GM12878 (cell line): ENCODE results near the gene PCK1. TPM values are rescaled to one million over a fixed set of nuclear protein-coding genes. Genes with fewer than 3 reads are reported as not detected.

Experiments used
- ATAC-seq: fragments of 200-7000 bp; cut with Tn5 transposase; 3 replicates; pipeline ENCODE4 v1.9.1; 2020; ENCODE audit warnings: mild to moderate bottlenecking, moderate library complexity
- BruUV-seq: library from RNA; stranded (reverse); fragments of 400-500 nt; replicated peaks from 2 replicates; lab custom pipeline; 2021; lab: Mats Ljungman, UMichigan
- CTCF ChIA-PET: fragments of 300-600 bp; sonication (Branson Sonifier 250); formaldehyde crosslinking; extraction: SDS; loops from one replicate; lab custom pipeline; 2021; ENCODE audit warnings: inconsistent platforms; lab: Yijun Ruan, JAX
- POLR2A ChIA-PET: fragments of 350-600 bp; formaldehyde crosslinking; extraction: SDS; loops from one replicate; lab custom pipeline; 2021; ENCODE audit warnings: inconsistent platforms; lab: Charles Lee
- RAD21 ChIA-PET: fragments of 300-600 bp; sonication (Branson Sonifier 250); formaldehyde crosslinking; loops from one replicate; lab custom pipeline; 2023; ENCODE audit warnings: antibody characterized with exemption; ENCODE audit not compliant: unreplicated experiment; lab: Charles Lee
- SMC1A ChIA-PET: fragments of 300-600 bp; sonication (Branson Sonifier 250); formaldehyde crosslinking; loops from one replicate; lab custom pipeline; 2023; ENCODE audit not compliant: unreplicated experiment, uncharacterized antibody; lab: Charles Lee
- DNase-seq: peaks from one replicate; pipeline ENCODE4 v3.0.0-alpha.2; 2011; ENCODE audit warnings: low read depth, low spot score
- FAIRE-seq: peaks from 3 replicates; lab custom pipeline; 2011; peaks lifted over from hg19 to GRCh38; lab: Jason Lieb, UNC
- H2AFZ ChIP-seq: 2 replicates; pipeline ENCODE4 v1.6.0; 2011; ENCODE audit warnings: low read depth, low read length, control low read depth; ENCODE audit not compliant: control insufficient read depth
- H3K27ac ChIP-seq: 2 replicates; pipeline ENCODE4 v1.5.1; 2011; ENCODE audit warnings: control low read depth; ENCODE audit not compliant: control insufficient read depth, insufficient read depth
- H3K27me3 ChIP-seq, 2 experiments: replicated peaks in 1 of 2; 2 replicates each; pipeline versions ENCODE4 v1.6.0 to v1.6.1; 2011; ENCODE audit warnings: low read length in 1 of 2; ENCODE audit not compliant: control insufficient read depth in 2 of 2, insufficient read depth in 2 of 2
- H3K36me3 ChIP-seq, 2 experiments: 2 replicates each; pipeline ENCODE4 v1.5.1; 2011; ENCODE audit warnings: low read length in 1 of 2; ENCODE audit not compliant: control insufficient read depth in 2 of 2, insufficient read depth in 2 of 2
- H3K4me1 ChIP-seq: 2 replicates; pipeline ENCODE4 v1.6.1; 2011; ENCODE audit warnings: mild to moderate bottlenecking, low read length, moderate library complexity, mixed read lengths; ENCODE audit not compliant: control insufficient read depth, insufficient read depth
- H3K4me2 ChIP-seq: 2 replicates; pipeline ENCODE4 v1.6.0; 2011; ENCODE audit warnings: control low read depth; ENCODE audit not compliant: control insufficient read depth, insufficient read depth
- H3K4me3 ChIP-seq: fragments of 200-600 bp; sonication (generic); 2 replicates; pipeline ENCODE4 v1.5.1; 2016
- H3K79me2 ChIP-seq: 2 replicates; pipeline ENCODE4 v1.6.0; 2011; ENCODE audit warnings: low read length; ENCODE audit not compliant: control insufficient read depth, insufficient read depth
- H3K9ac ChIP-seq: 2 replicates; pipeline ENCODE4 v1.8.0; 2011; ENCODE audit warnings: low read length, control low read depth, mixed read lengths; ENCODE audit not compliant: control insufficient read depth, insufficient read depth
- H3K9me3 ChIP-seq: replicated peaks from 3 replicates; pipeline ENCODE4 v1.5.1; 2011; ENCODE audit warnings: mild to moderate bottlenecking, low read length; ENCODE audit not compliant: control insufficient read depth, insufficient read depth
- H4K20me1 ChIP-seq: 2 replicates; pipeline ENCODE4 v1.6.0; 2011; ENCODE audit not compliant: control insufficient read depth, insufficient read depth
- BACH1 ChIP-seq: fragments of 450-650 bp; IDR thresholded peaks from 2 replicates; pipeline ENCODE4 v1.6.1; 2017; ENCODE audit warnings: mild to moderate bottlenecking, borderline replicate concordance
- IKZF1 ChIP-seq: fragments of 450-650 bp; conservative IDR thresholded peaks from 2 replicates; pipeline ENCODE4 v1.6.1; 2017; ENCODE audit warnings: antibody characterized with exemption, mild to moderate bottlenecking
- IKZF2 ChIP-seq, 2 experiments: fragments of 450-650 bp; IDR thresholded peaks; 2 replicates each; pipeline ENCODE4 v1.6.1; 2017; ENCODE audit warnings: mild to moderate bottlenecking in 2 of 2, moderate library complexity in 2 of 2
- NR2F1 ChIP-seq: fragments of 450-650 bp; conservative IDR thresholded peaks from 2 replicates; pipeline ENCODE4 v1.6.1; 2017; ENCODE audit warnings: mild to moderate bottlenecking
- RELA ChIP-seq: fragments of 450-650 bp; IDR thresholded peaks from 2 replicates; pipeline ENCODE4 v1.8.0; 2014; ENCODE audit warnings: borderline replicate concordance; ENCODE audit not compliant: partially characterized antibody
- RUNX3 ChIP-seq: IDR thresholded peaks from 2 replicates; pipeline ENCODE4 v1.6.1; 2012; ENCODE audit warnings: low read length, inconsistent platforms
- TCF3 ChIP-seq: IDR thresholded peaks from 2 replicates; pipeline ENCODE4 v1.6.1; 2012; ENCODE audit warnings: low read depth, mild to moderate bottlenecking, low read length, borderline replicate concordance; ENCODE audit not compliant: insufficient read depth
- WGBS: methylation state at CpG from one replicate; pipeline ENCODE4 v1.1.6; 2016; ENCODE audit warnings: low lambda C conversion rate; ENCODE audit not compliant: insufficient replicate concordance, insufficient coverage; ENCODE audit errors: missing lambda C conversion rate; 5-methylcytosine and 5-hydroxymethylcytosine counted together
- in situ Hi-C: fragments of 300-500 bp; cut with MboI; formaldehyde crosslinking; loops from 9 replicates; pipeline ENCODE4 v1.14.3; 2018; ENCODE audit warnings: mixed read lengths
- intact Hi-C: fragments of 100-400 bp; cut with micrococcal nuclease; formaldehyde crosslinking; loops from one replicate; pipeline ENCODE4 v1.14.2; 2022; ENCODE audit not compliant: unreplicated experiment
- polyA plus RNA-seq, 11 experiments: library from polyadenylated mRNA; depleted of rRNA in 4 of 11; unstranded in 6 of 11; stranded (reverse) in 5 of 11; fragments of >200 nt; fragmentation: Nextera tagmentation in 4 of 11; fragmentation: Illumina TruSeq in 1 of 11; extraction: Ambion mirVana in 4 of 11; extraction: Trizol in 1 of 11; gene quantifications; 1 replicate in 1 of 11; 2 replicates in 10 of 11; pipeline versions ENCODE4 v1.2.1 to v1.2.3, GENCODE V29; 2011 to 2016; ENCODE audit warnings: inconsistent platforms in 2 of 11, missing spikeins in 2 of 11, low read depth in 1 of 11
- total RNA-seq, 4 experiments: library from RNA; depleted of rRNA in 3 of 4; stranded (reverse); fragments of >200 nt in 3 of 4; fragmentation: Illumina TruSeq in 1 of 4; extraction: Trizol in 1 of 4; gene quantifications; 2 replicates each; pipeline versions ENCODE4 v1.2.1 to v1.2.3, GENCODE V29; 2013 to 2021
- TF ChIP-seq, protein P1 (sequence below): IDR thresholded peaks from 2 replicates; pipeline ENCODE4 v1.6.1; 2011; ENCODE audit warnings: low read depth, mild to moderate bottlenecking, low read length, moderate library complexity, borderline replicate concordance; ENCODE audit errors: extremely low read depth

Gene PCK1
- total and polyA plus RNA-seq, 10 of the 15 experiments (the other 5 are each of a cell fraction or from before 2014, with no cell fraction given) = 0.02 to 0.33 (median 0.09) TPM; not detected in 5

GRCh38 chr20:57535297-57535696 lies 25.6 kb upstream of the PCK1 start:
- intact Hi-C loops = no loop called here
- no peak for FAIRE-seq
- no peaks in the 10 kb centered on the region for H3K9me3 ChIP-seq
- CTCF ChIA-PET = no interaction called here
- TF ChIP-seq TCF3 = no peak
- TF ChIP-seq, protein P1, sequence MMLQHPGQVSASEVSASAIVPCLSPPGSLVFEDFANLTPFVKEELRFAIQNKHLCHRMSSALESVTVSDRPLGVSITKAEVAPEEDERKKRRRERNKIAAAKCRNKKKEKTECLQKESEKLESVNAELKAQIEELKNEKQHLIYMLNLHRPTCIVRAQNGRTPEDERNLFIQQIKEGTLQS = no peak
- no peak for TF ChIP-seq BACH1
- TF ChIP-seq RELA = no peak
- TF ChIP-seq RUNX3 = no peak
- no peak for TF ChIP-seq NR2F1
- TF ChIP-seq IKZF1 = no peak
- TF ChIP-seq IKZF2 (IDR thresholded peaks at IDR 0.05) = no peak
- SMC1A ChIA-PET = no interaction called here
- no peak for ATAC-seq
- no peaks in the 10 kb centered on the region for H3K4me1 ChIP-seq
- no peaks in the 10 kb centered on the region for H3K36me3 ChIP-seq
- H3K27ac ChIP-seq = no peak overlapping the region
- DNase-seq = no peak
- BruUV-seq = no TSS peak
- no peaks in the 10 kb centered on the region for H3K79me2 ChIP-seq
- H3K4me3 ChIP-seq = no peak overlapping the region
- in situ Hi-C loops = no loop called here
- RAD21 ChIA-PET = no interaction called here
- H3K9ac ChIP-seq = no peak overlapping the region
- 40% methylated on average over 5 of the region's 5 CpGs for WGBS
- no peak overlapping the region for H3K4me2 ChIP-seq
- peaks cover 0 to 7% of the 10 kb centered on the region in 2 experiments; a peak in 3 of 4 replicates for H3K27me3 ChIP-seq
- POLR2A ChIA-PET = no interaction called here
- no peak overlapping the region for H2AFZ ChIP-seq
- H4K20me1 ChIP-seq = no peaks in the 10 kb centered on the region
